HL-60/S4 (cell line): Measurements from ENCODE around the gene RASSF5.

Experiments
- in situ Hi-C: fragments of 300-500 bp; cut with MboI; formaldehyde crosslinking; loops from 2 replicates; pipeline ENCODE4 v1.14.3; 2022; ENCODE audit warnings: low sequenced_read_pairs

The RASSF5 gene

GRCh38 chr1:206563367-206564207 lies 56.3 kb downstream of the RASSF5 start:
- in situ Hi-C loops, result no loop called here

GRCh38 chr1:206565995-206566394 lies 58.7 kb downstream of the RASSF5 start:
- in situ Hi-C loops, result no loop called here

DNA sequence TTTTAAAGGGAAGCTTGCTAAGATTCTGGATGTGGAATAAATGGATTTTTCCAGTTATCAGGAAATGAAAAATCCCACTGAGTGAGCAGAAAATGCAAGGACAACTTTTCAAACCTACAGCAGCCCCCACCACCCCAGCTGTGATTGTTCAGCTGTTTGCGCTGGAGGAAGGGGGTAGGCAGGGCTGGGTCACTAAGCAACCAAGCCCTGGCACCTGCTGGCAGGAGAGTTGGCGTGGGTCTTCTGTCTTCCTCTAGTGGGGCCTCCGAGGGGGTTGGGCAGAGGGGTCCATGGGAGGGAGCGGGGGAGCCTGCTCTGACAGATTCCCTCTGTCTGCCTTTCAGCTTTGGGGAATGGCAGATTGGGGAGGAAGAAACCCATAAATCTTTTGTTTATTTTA lies 59.7 kb downstream of the RASSF5 start:
- in situ Hi-C loops, result no loop called here

GRCh38 chr1:206568256-206568655 lies 60.9 kb downstream of the RASSF5 start:
- in situ Hi-C loops, result no loop called here

- in situ Hi-C loops, result no loop called here
These were observed 61.5 kb downstream of the RASSF5 start for GRCh38 chr1:206568779-206569352.

DNA sequence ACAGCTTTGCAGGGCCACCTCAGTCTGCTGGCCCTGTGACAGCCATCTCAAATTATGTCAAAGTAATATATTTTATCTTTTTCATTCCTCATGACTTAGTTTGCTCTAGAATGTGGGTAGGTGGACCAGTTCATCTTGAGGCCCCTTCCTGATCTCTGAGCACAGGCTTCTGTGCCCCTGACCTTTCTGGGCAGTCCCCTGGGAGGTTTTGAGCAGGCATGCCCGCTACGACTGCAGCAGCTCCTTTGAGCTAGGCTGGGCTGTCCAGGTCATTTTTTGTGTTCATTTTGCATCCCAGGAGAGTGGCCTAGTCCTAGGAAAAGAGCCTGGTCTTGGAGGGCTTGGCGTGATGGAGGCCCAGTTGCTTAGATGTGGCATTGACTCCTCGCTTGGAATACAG lies 62.2 kb downstream of the RASSF5 start:
- in situ Hi-C loops, result no loop called here

GRCh38 chr1:206570529-206570928 lies 63.2 kb downstream of the RASSF5 start:
- in situ Hi-C loops, result no loop called here

DNA sequence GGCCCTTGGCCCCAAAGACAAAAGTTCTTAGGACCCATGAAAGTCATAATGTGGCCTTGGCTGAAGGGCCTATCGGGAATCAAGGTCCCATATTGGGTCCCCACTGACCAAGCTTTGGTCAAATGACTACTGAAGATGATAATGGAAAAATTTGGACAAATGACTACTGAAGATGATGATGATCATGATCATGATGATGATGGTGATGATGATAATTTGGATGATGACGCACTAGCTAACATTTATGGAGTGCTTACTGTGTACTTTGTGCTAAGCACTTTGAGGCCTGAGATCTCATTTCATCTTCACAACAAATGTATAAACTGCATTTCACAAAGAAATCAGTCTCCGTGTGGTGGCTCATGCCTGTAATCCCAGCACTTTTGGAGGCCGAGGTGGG lies 65.5 kb downstream of the RASSF5 start:
- in situ Hi-C loops, result no loop called here

GRCh38 chr1:206573319-206573718 lies 66.0 kb downstream of the RASSF5 start:
- in situ Hi-C loops, result no loop called here

DNA sequence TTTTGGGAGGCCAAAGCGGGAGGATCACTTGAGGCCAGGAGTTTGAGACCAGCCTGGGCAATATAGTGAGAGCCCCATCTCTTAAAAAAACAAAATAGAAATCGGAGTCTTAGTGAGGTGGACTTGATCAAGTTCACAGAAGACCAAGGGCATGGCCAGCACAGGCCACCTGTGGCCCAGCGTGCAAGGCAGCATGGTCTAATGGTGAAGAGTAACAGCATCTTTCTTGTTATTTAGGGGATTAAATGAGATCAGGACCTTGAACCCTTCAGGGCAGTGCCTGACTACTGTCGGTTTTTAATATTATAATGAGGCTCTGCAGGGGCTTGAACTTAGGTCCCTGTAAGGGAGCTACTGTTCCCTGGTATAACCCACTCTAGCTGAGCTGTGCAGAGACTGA lies 66.4 kb downstream of the RASSF5 start:
- in situ Hi-C loops, result no loop called here

- in situ Hi-C loops, result no loop called here
These were observed 68.0 kb downstream of the RASSF5 start for GRCh38 chr1:206575165-206575893.

GRCh38 chr1:206575894-206576737 lies 68.8 kb downstream of the RASSF5 start:
- in situ Hi-C loops, result no loop called here

DNA sequence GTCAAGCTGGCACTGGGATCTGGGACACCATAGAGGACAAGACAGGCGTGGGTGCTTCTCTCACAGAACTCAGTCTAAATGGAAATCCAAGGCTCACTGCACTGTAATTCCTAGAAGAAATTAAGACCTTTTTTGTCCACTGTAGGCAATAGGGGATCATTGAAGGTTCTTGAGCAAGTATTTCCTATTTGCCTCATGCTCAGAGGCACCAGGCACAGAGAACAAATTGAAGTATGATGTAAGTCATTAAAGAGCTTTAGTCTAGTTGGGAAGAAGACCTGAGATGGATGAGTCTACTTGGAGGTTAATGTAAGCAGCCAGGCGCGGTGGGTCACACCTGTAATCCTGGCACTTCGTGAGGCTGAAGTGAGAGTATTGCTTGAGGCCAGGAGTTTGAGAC lies 70.3 kb downstream of the RASSF5 start:
- in situ Hi-C loops, result no loop called here

DNA sequence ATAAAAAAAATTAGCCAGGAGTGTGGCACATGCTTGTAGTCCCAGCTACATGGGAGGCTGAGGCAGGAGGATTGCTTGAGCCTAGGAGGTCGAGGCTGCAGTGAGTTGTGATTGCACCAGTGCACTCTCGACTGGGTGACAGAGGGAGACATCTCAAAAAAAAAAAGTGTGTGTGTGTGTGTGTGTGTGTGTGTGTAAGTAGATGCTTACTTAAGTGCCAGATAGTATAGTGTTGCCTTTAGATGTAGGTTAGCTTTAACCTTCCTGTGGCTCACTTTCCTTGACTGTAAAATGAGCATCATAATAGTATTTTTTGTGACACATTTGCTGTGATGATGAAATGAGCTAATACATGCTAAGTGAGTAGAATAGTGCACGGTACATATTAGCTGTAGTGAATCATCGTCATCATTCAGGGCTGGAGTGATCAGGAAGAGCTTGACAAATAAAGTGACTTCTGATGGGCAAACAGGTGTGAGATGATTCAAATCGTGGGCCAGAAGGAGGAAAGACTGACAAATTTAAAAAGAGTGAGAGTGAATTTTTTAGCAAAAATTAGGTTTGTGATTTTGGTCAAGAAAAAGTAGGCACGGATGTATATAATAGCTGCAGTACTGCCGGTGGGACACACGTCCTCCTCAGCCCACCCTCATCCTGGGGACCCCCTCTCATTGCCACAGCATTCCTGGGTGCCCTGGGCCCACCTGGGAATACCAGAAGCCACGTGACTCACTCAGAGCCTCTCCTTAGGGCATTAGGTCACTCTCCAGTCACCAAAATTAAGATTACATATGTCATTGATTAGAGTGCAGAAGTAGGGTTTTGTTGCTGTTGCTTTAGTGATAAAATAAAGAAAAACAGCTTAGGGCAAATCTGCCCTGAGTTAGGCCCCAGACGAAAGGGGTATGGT lies 71.0 kb downstream of the RASSF5 start:
- in situ Hi-C loops, result no loop called here

DNA sequence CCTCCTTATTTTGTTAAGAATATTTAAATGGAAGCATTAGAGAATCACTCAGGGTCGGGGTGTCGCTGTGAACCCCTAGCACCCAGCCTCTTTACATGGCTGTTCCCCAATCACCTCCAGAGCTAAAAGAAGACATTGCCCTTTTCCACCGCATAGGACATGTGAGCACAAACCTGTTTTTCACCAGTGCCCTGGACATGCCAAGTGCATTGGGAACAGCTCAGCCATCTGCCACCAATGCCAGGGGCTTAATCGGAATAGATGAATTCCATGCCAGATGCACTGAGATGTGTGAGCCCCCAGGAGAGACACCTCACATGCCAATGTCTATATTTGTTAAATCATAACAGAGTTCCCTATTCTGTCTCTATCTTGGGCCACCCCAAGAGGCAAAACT lies 71.6 kb downstream of the RASSF5 start:
- in situ Hi-C loops, result no loop called here

GRCh38 chr1:206579747-206580437 lies 72.6 kb downstream of the RASSF5 start:
- in situ Hi-C loops, result loop anchor here (5.0 kb wide), 2 partner anchors 33 to 93 kb away; no protein-coding TSS in a partner anchor

DNA sequence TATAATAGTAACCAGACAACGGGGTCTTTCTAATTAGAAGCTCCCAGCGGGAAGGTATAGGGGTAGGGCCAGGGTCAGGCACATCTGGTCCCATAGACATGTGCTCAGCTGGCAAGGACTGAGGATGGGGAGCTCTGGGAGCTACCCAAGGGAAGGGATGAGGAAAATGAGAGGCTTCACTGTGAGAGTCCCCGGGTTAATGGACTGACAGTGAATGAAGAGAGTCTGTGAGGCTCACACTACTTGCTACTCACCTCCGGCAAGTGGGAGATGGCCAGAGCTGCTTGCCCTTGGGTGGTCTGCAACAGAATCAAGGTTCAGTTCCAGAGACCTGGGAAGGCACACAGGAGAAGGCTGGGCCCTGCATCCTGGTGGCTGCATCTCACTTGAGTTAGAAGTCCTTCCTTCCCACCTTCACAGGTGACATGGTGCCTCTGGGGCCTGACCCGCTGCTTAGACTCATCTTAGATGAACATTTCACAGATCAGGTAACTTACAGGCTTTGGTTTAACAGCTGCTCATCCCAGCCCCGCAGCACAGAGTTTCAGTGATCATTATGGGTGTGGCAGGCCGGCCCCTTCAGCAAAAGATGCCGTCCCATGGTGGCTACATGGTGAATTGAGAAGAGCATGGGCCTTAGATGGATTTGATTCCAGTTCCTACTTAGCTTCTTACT lies 73.2 kb downstream of the RASSF5 start:
- in situ Hi-C loops, result loop anchor here (5.0 kb wide), 2 partner anchors 33 to 93 kb away; no protein-coding TSS in a partner anchor

DNA sequence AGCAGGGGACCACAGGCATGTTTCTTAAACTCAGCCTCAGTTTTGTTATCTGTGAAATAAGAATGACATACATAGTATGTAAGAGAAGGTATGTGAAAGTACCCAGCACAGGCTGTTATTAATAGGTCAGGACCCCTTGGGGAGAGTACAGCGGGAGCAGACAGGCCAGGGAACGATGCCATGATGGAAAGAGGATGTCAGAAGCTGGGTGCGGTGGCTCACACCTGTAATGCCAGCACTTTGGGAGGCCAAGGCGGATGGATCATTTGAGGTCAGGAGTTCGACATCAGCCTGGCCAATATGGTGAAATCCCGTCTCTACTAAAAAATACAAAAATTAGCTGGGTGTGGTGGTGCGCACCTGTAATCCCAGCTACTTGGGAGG lies 73.8 kb downstream of the RASSF5 start:
- in situ Hi-C loops, result loop anchor here (5.0 kb wide), 2 partner anchors 34 to 94 kb away; no protein-coding TSS in a partner anchor

DNA sequence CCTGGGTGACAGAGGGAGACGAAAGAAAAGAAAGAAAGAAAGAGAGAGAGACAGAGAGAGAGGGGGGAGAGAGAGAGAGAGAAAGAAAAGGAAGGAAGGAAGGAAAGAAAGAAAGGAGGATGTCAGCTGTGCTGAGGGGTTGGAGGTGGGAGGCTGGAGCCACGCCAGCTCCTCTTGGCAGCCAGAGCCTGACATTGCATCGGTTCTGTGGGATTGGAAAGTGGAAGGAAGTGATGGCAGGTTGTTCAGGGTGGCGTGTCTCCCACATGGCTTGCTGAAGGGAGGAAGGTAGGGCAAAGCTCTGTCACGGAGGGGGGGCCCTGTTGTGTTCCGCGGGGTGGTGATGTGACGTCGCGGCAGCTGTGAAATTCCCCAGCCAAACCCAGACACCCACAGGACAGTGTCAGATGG lies 74.2 kb downstream of the RASSF5 start:
- in situ Hi-C loops, result loop anchor here (5.0 kb wide), 2 partner anchors 34 to 94 kb away; no protein-coding TSS in a partner anchor
